ENCODE results near the gene PDZK1IP1.

GRCh38 chr1:47219590-47220220 lies 29.9 kb upstream of the PDZK1IP1 start:
- TF ChIP-seq YY1 (IDR thresholded peaks at IDR 0.05; ENCODE audit: insufficient read depth, insufficient read length) (no peak), ZNF274 (IDR thresholded peaks at IDR 0.05; ENCODE audit: low read depth, low read length) (no peak)

All from NT2/D1 (cell line).